Measurements from ENCODE around the gene FHAD1.
"Not testable (repeated sequence)": the region's sequence is repeated elsewhere in the genome, so short reads cannot be mapped to it uniquely, and the experiment has no call there.

The FHAD1 gene

GRCh38 chr1:15305468-15305770 lies 58.4 kb downstream of the FHAD1 start:
- DNase-seq (ENCODE audit: low spot score): no peak

- DNase-seq (ENCODE audit: low spot score): not testable (repeated sequence)
These were observed 59.3 kb downstream of the FHAD1 start for GRCh38 chr1:15306352-15306751.

- no peak for DNase-seq (ENCODE audit: low spot score)
These were observed 61.1 kb downstream of the FHAD1 start for GRCh38 chr1:15308135-15308534.

GRCh38 chr1:15308621-15309027 lies 61.6 kb downstream of the FHAD1 start:
- no peak for DNase-seq (ENCODE audit: low spot score)

- DNase-seq (ENCODE audit: low spot score): no peak
These were observed 62.7 kb downstream of the FHAD1 start for GRCh38 chr1:15309687-15310086.

- no peak for DNase-seq (ENCODE audit: low spot score)
These were observed 63.5 kb downstream of the FHAD1 start for GRCh38 chr1:15310544-15310943.

GRCh38 chr1:15311122-15311822 lies 64.2 kb downstream of the FHAD1 start:
- no peak for DNase-seq (ENCODE audit: low spot score)

GRCh38 chr1:15311880-15312279 lies 64.9 kb downstream of the FHAD1 start:
- DNase-seq (ENCODE audit: low spot score): no peak

- no peak for DNase-seq (ENCODE audit: low spot score)
These were observed 65.8 kb downstream of the FHAD1 start for GRCh38 chr1:15312626-15313411.

- no peak for DNase-seq (ENCODE audit: low spot score)
These were observed 67.6 kb downstream of the FHAD1 start for GRCh38 chr1:15314328-15315281.

GRCh38 chr1:15315815-15316214 lies 68.8 kb downstream of the FHAD1 start:
- DNase-seq (ENCODE audit: low spot score): no peak

- DNase-seq (ENCODE audit: low spot score): no peak
These were observed 69.5 kb downstream of the FHAD1 start for GRCh38 chr1:15316510-15316909.

- no peak for DNase-seq (ENCODE audit: low spot score)
These were observed 73.2 kb downstream of the FHAD1 start for GRCh38 chr1:15320267-15320666.

GRCh38 chr1:15321601-15322000 lies 74.6 kb downstream of the FHAD1 start:
- no peak for DNase-seq (ENCODE audit: low spot score)

- DNase-seq (ENCODE audit: low spot score): no peak
These were observed 75.8 kb downstream of the FHAD1 start for GRCh38 chr1:15322648-15323350.

GRCh38 chr1:15323351-15323988 lies 76.4 kb downstream of the FHAD1 start:
- DNase-seq (ENCODE audit: low spot score): peak; percentile 75

GRCh38 chr1:15323989-15324868 lies 77.2 kb downstream of the FHAD1 start:
- no peak for DNase-seq (ENCODE audit: low spot score)

- DNase-seq (ENCODE audit: low spot score): no peak
These were observed 77.9 kb downstream of the FHAD1 start for GRCh38 chr1:15324869-15325335.

- DNase-seq (ENCODE audit: low spot score): no peak
These were observed 78.5 kb downstream of the FHAD1 start for GRCh38 chr1:15325375-15326085.
